GM10248 (cell line): ENCODE data around the gene LRRTM4.

Experiments
- CTCF ChIA-PET: fragments of 300-600 bp; sonication (Branson Sonifier 250); formaldehyde crosslinking; extraction: SDS; loops from one replicate; lab custom pipeline; 2021; ENCODE audit warnings: antibody characterized with exemption; lab: Yijun Ruan, JAX
- POLR2A ChIA-PET: fragments of 350-650 bp; sonication (Branson Sonifier 250); formaldehyde crosslinking; extraction: SDS; loops from one replicate; lab custom pipeline; 2020; ENCODE audit warnings: antibody characterized with exemption; lab: Yijun Ruan, JAX
- DNase-seq: peaks from one replicate; pipeline ENCODE4 v3.0.0; 2012; ENCODE audit errors: extremely low spot score
- CTCF ChIP-seq: IDR thresholded peaks from 2 replicates; pipeline ENCODE4 v1.5.1; 2012; ENCODE audit warnings: mild to moderate bottlenecking, low read depth; ENCODE audit errors: extremely low read depth, missing control alignments, control extremely low read depth

LRRTM4 gene

GRCh38 chr2:77301441-77301840 is 220.7 kb downstream of the LRRTM4 start:
- ChIA-PET CTCF (no interaction called here), POLR2A (no interaction called here)
- no peak for TF ChIP-seq CTCF
- DNase-seq, result no peak

GRCh38 chr2:77296791-77297190 is 225.4 kb downstream of the LRRTM4 start:
- POLR2A ChIA-PET, result no interaction called here
- DNase-seq, result no peak
- CTCF ChIA-PET, result no interaction called here
- TF ChIP-seq CTCF, result no peak

GRCh38 chr2:77294474-77294873 is 227.7 kb downstream of the LRRTM4 start:
- POLR2A ChIA-PET, result no interaction called here
- DNase-seq, result no peak
- CTCF ChIA-PET, result interaction anchor here (1.4 kb wide), 1 partner anchor 15 kb away, joined by 4 read pairs; no protein-coding TSS in a partner anchor
- TF ChIP-seq CTCF, result no peak

- POLR2A ChIA-PET, result no interaction called here
- CTCF ChIA-PET, result no interaction called here
- no peak for DNase-seq
- TF ChIP-seq CTCF, result no peak
These were observed 237.8 kb downstream of the LRRTM4 start for GRCh38 chr2:77284353-77284752.

GRCh38 chr2:77271262-77271661 is 250.9 kb downstream of the LRRTM4 start:
- ChIA-PET POLR2A (no interaction called here), CTCF (interaction anchor here (0.9 kb wide), 1 partner anchor 58 kb away, joined by 3 read pairs; no protein-coding TSS in a partner anchor)
- no peak for DNase-seq
- TF ChIP-seq CTCF, result no peak

- POLR2A ChIA-PET, result no interaction called here
- CTCF ChIA-PET, result interaction anchor here (1.3 to 1.9 kb wide), 2 partner anchors 11 to 30 kb away, joined by 3 to 4 read pairs; no protein-coding TSS in a partner anchor
- no peak for TF ChIP-seq CTCF
- DNase-seq, result no peak
These were observed 251.7 kb downstream of the LRRTM4 start for GRCh38 chr2:77270433-77270832.

- POLR2A ChIA-PET, result no interaction called here
These were observed 253.6 kb downstream of the LRRTM4 start for GRCh38 chr2:77268626-77269025.

More at GRCh38 chr2:77268626-77269025, 253.6 kb downstream of the LRRTM4 start:
- CTCF ChIA-PET, result no interaction called here
- DNase-seq, result no peak
- no peak for TF ChIP-seq CTCF
